ENCODE data around the gene SLC15A5.

The SLC15A5 gene

GRCh38 chr12:16158050-16158449 is 119.4 kb downstream of the SLC15A5 start:
- in situ Hi-C loops (cut with HindIII; ENCODE audit: low pct_unique_long_range_greater_than_20kb, low sequenced_read_pairs): no loop called here
- no peak for DNase-seq (ENCODE audit: low read depth in 1 of 2, low spot score in 1 of 2)
- TF ChIP-seq JUND (IDR thresholded peaks at IDR 0.05; ENCODE audit: low read depth): no peak

GRCh38 chr12:16155938-16156337 is 121.5 kb downstream of the SLC15A5 start:
- TF ChIP-seq JUND (IDR thresholded peaks at IDR 0.05; ENCODE audit: low read depth): no peak
- no peak for DNase-seq (ENCODE audit: low read depth in 1 of 2, low spot score in 1 of 2)
- in situ Hi-C loops (cut with HindIII; ENCODE audit: low pct_unique_long_range_greater_than_20kb, low sequenced_read_pairs): no loop called here

- in situ Hi-C loops (cut with HindIII; ENCODE audit: low pct_unique_long_range_greater_than_20kb, low sequenced_read_pairs): no loop called here
- TF ChIP-seq JUND (IDR thresholded peaks at IDR 0.05; ENCODE audit: low read depth): no peak
- no peak for DNase-seq (ENCODE audit: low read depth in 1 of 2, low spot score in 1 of 2)
These were observed 122.5 kb downstream of the SLC15A5 start for GRCh38 chr12:16154990-16155389.

GRCh38 chr12:16152885-16153673 is 124.4 kb downstream of the SLC15A5 start:
- in situ Hi-C loops (cut with HindIII; ENCODE audit: low pct_unique_long_range_greater_than_20kb, low sequenced_read_pairs): no loop called here
- DNase-seq (ENCODE audit: low read depth in 1 of 2, low spot score in 1 of 2): no peak
- no peak for TF ChIP-seq JUND (IDR thresholded peaks at IDR 0.05; ENCODE audit: low read depth)

GRCh38 chr12:16150276-16150675 is 127.2 kb downstream of the SLC15A5 start:
- TF ChIP-seq JUND (IDR thresholded peaks at IDR 0.05; ENCODE audit: low read depth): no peak
- in situ Hi-C loops (cut with HindIII; ENCODE audit: low pct_unique_long_range_greater_than_20kb, low sequenced_read_pairs): no loop called here
- no peak for DNase-seq (ENCODE audit: low read depth in 1 of 2, low spot score in 1 of 2)

GRCh38 chr12:16148938-16149337 is 128.5 kb downstream of the SLC15A5 start:
- no peak for TF ChIP-seq JUND (IDR thresholded peaks at IDR 0.05; ENCODE audit: low read depth)
- DNase-seq (ENCODE audit: low read depth in 1 of 2, low spot score in 1 of 2): no peak
- in situ Hi-C loops (cut with HindIII; ENCODE audit: low pct_unique_long_range_greater_than_20kb, low sequenced_read_pairs): no loop called here

Data from T47D (cell line).